ENCODE results near the gene HSH2D. TPM values are rescaled to one million over a fixed set of nuclear protein-coding genes. Genes with fewer than 3 reads are reported as not detected.

HSH2D gene
- total and polyA plus RNA-seq, 9 of the 15 experiments (the other 6 are each of a cell fraction or from before 2014, with no cell fraction given): 0.03 to 1.1 (median 0.35) TPM; not detected in 1

DNA sequence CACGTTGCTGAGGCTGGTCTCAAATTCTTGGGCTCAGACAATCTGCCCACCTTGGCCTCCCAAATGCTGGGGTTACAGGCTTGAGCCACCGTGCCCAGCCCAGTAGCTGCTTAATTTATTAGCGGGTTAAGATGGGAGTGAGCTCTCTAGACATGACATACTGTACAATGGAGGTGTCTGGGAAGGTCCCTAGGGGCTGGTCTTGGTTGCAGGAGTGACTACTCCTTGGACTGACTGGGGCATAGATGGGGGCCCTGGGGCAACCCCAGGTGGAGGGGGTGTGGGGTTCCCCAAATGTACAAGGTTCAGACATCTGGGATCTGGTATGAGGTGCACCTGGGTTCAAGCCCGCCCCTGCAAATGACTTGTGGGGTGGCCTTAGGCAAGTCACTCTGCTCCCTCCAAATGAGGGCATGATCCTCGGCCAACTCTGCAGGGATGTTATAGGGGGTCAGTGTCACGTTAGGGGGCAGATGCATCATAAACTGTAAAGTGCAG, 17.0 kb downstream of the HSH2D start (continued):
- TF ChIP-seq CHD7 (IDR thresholded peaks at IDR 0.05; ENCODE audit: low read depth, low read length) (no peak), POLR2G (IDR thresholded peaks at IDR 0.05; ENCODE audit: low read depth, low read length) (no peak), TRIM28 (IDR thresholded peaks at IDR 0.05) (no peak), IFI16 (CRISPR knock-in tag; IDR thresholded peaks at IDR 0.05) (no peak), ZNF121 (CRISPR knock-in tag; conservative IDR thresholded peaks at IDR 0.05) (no peak), ZNF212 (CRISPR knock-in tag; IDR thresholded peaks at IDR 0.05) (no peak), ZNF609 (CRISPR knock-in tag; IDR thresholded peaks at IDR 0.05; ENCODE audit: borderline replicate concordance) (no peak), ZNF143 (CRISPR knock-in tag; IDR thresholded peaks at IDR 0.05) (no peak), ZNF133 (CRISPR knock-in tag; IDR thresholded peaks at IDR 0.05) (no peak), SETDB1 (IDR thresholded peaks at IDR 0.05; ENCODE audit: low read length) (no peak), ZNF384 (IDR thresholded peaks at IDR 0.05; ENCODE audit: low read depth, low read length) (no peak)
- TF ChIP-seq, protein P1, sequence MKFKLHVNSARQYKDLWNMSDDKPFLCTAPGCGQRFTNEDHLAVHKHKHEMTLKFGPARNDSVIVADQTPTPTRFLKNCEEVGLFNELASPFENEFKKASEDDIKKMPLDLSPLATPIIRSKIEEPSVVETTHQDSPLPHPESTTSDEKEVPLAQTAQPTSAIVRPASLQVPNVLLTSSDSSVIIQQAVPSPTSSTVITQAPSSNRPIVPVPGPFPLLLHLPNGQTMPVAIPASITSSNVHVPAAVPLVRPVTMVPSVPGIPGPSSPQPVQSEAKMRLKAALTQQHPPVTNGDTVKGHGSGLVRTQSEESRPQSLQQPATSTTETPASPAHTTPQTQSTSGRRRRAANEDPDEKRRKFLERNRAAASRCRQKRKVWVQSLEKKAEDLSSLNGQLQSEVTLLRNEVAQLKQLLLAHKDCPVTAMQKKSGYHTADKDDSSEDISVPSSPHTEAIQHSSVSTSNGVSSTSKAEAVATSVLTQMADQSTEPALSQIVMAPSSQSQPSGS (CRISPR knock-in tag; IDR thresholded peaks at IDR 0.05): no peak

Data from K562 (cell line).